OCI-LY3 (cell line): ENCODE results near the gene MTIF3.
A peak's percentile ranks its signal among the peaks of the same experiment; 100 is the strongest.

Experiments used
- H2AFZ ChIP-seq: fragments of 200-600, 300-600 bp; shearing (Covaris generic); 2 replicates; pipeline ENCODE4 v1.6.0; 2014; ENCODE audit warnings: antibody characterized with exemption, low read depth, low read length
- H3K27ac ChIP-seq: fragments of 200-600, 300-600 bp; sonication (generic); 2 replicates; pipeline ENCODE4 v1.5.1; 2014; ENCODE audit warnings: mild to moderate bottlenecking, low read length, moderate library complexity, mixed read lengths
- H3K27me3 ChIP-seq: fragments of 200-600, 300-600 bp; sonication (generic); 2 replicates; pipeline ENCODE4 v1.6.1; 2014; ENCODE audit warnings: low read depth, low read length, mixed read lengths
- H3K36me3 ChIP-seq: fragments of 200-600, 300-600 bp; sonication (generic); replicated peaks from 2 replicates; pipeline ENCODE3; 2014; ENCODE audit warnings: low read depth, low read length, mixed read lengths
- H3K4me1 ChIP-seq: fragments of 300-600, 200-600 bp; sonication (generic); 2 replicates; pipeline ENCODE4 v1.6.1; 2014; ENCODE audit warnings: low read length, mixed read lengths
- H3K4me2 ChIP-seq: fragments of 200-600, 300-600 bp; sonication (generic); 2 replicates; pipeline ENCODE4 v1.6.1; 2014; ENCODE audit warnings: low read length, mixed read lengths
- H3K4me3 ChIP-seq: fragments of 300-600, 200-600 bp; sonication (generic); 2 replicates; pipeline ENCODE4 v1.5.1; 2014; ENCODE audit warnings: antibody characterized with exemption, mild to moderate bottlenecking, low read length, moderate library complexity
- H3K79me2 ChIP-seq: fragments of 300-600, 200-600 bp; shearing (Covaris generic); 2 replicates; pipeline ENCODE4 v1.6.1; 2014; ENCODE audit warnings: mild to moderate bottlenecking, low read length, mixed read lengths
- H3K9ac ChIP-seq: fragments of 300-600, 200-600 bp; shearing (Covaris generic); 2 replicates; pipeline ENCODE4 v1.6.0; 2014; ENCODE audit warnings: mild to moderate bottlenecking, low read length, moderate library complexity
- H3K9me3 ChIP-seq: fragments of 200-600, 300-600 bp; shearing (Covaris generic); 2 replicates; pipeline ENCODE4 v1.6.1; 2014; ENCODE audit warnings: low read length, mixed read lengths; ENCODE audit not compliant: insufficient read depth
- H4K20me1 ChIP-seq: fragments of 200-600, 300-600 bp; sonication (generic); 2 replicates; pipeline ENCODE4 v1.6.1; 2016; ENCODE audit warnings: low read length, mixed read lengths; ENCODE audit not compliant: insufficient read depth
- EZH2phosphoT487 ChIP-seq: fragments of 200-600 bp; shearing (Covaris generic); IDR thresholded peaks from 2 replicates; pipeline ENCODE4 v1.6.1; 2018; ENCODE audit warnings: antibody characterized with exemption, mixed run types, low read depth
- TF ChIP-seq, protein P1 (sequence below): fragments of 200-600, 300-600 bp; sonication (generic); IDR thresholded peaks from 2 replicates; pipeline ENCODE4 v1.5.1; 2014; ENCODE audit warnings: antibody characterized with exemption, low read length, low read depth

MTIF3 gene

DNA sequence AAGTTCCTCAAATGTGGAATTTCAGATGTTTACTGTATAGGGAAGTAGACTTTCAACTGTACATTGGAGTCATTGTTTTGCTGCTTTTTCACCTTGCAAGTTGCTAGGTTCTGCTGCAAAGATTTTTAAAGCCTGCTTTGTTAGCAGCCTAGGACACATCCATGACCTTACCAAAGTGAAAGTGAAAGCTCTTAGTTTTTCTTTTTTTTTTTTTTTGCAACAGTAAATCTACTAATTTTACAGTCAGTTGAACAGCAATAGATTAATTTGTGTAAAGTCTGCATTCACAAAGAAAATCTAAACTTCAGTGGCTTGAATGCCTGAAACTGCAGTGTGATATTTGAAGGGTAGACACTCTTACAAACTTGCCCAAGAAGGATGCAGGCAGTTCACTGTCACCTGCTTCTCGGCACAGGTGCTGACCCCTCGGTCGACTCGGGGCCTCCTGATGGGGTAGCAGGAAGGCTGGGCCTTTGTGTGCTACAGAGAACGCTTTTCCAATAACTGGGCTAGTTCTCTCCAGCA, 5.0 kb upstream of the MTIF3 start:
- Histone ChIP-seq H3K9ac (peak overlapping the region; percentile 71), H3K27ac (peak overlapping the region; percentile 80), H4K20me1 (no peaks in the 10 kb centered on the region), H3K27me3 (no peaks in the 10 kb centered on the region), H3K36me3 (no peaks in the 10 kb centered on the region), H3K4me2 (peak overlapping the region; percentile 97), H3K9me3 (no peaks in the 10 kb centered on the region), H3K79me2 (no peaks in the 10 kb centered on the region), H3K4me1 (peaks cover 48% of the 10 kb centered on the region), H3K4me3 (peak overlapping the region; percentile 72), H2AFZ (peak overlapping the region; percentile 95)
- TF ChIP-seq EZH2phosphoT487: no peak
- TF ChIP-seq, protein P1, sequence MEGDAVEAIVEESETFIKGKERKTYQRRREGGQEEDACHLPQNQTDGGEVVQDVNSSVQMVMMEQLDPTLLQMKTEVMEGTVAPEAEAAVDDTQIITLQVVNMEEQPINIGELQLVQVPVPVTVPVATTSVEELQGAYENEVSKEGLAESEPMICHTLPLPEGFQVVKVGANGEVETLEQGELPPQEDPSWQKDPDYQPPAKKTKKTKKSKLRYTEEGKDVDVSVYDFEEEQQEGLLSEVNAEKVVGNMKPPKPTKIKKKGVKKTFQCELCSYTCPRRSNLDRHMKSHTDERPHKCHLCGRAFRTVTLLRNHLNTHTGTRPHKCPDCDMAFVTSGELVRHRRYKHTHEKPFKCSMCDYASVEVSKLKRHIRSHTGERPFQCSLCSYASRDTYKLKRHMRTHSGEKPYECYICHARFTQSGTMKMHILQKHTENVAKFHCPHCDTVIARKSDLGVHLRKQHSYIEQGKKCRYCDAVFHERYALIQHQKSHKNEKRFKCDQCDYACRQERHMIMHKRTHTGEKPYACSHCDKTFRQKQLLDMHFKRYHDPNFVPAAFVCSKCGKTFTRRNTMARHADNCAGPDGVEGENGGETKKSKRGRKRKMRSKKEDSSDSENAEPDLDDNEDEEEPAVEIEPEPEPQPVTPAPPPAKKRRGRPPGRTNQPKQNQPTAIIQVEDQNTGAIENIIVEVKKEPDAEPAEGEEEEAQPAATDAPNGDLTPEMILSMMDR: no peak

DNA sequence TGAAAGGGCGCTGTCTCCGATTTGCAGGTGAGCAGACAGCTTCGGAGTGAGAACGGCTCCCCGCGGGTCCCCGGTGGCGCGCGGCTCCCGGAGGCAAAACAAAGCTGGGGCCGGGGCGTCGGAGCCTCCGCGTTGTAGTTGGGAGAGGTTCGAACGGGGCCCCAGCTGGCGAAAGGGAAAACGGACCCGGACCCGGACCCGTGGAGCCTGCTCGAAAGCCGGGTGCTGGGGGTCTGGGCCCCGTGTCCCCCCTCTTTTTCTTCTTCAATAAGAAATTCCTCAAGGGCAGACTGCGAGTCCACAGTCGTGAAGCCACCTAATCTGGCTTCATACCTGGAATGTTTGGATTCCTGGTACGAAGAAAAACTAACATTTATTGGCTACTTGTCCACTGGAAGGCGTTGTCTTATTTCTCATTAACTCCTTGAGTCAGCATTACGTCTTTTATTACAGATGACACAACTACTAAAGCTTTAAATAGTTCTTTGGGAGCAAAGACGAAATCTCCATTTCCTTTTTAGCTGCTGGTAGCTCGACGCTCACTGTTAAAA, 632 bp upstream of the MTIF3 start:
- peaks cover 38% of the 10 kb centered on the region for H3K79me2 ChIP-seq
- H3K27ac ChIP-seq: peak overlapping the region; percentile 92

DNA sequence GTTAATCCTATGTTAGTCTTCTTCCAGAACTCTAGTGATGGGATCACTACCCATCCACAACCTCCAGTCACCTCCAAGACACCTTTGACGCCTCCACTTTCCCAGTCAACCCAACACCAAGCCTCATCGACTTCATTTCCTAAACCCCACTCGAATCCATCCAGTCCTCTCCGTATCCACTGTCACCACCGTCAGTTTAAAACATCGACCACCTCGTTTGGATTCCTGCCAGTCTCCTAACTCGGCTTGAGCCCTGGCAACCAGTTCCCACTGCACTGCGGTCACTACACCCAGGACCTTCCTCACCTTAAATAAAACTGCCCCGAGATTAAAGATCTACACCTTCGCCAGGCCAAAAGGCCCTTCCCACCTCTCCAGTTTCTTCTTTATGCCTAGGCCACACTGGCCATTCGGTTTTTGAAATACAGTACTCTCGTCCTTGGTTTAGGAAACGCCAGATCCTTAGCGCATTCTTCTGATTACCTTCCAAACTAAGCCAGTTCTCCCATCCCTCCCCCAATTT, 1.2 kb downstream of the MTIF3 start:
- TF ChIP-seq EZH2phosphoT487: no peak
- TF ChIP-seq, protein P1: no peak
- H4K20me1 ChIP-seq: no peaks in the 10 kb centered on the region
- H3K4me1 ChIP-seq: peaks cover 55% of the 10 kb centered on the region
- H3K4me3 ChIP-seq: peak overlapping the region; percentile 80
- H3K27ac ChIP-seq: peak overlapping the region; percentile 92
- H3K9me3 ChIP-seq: no peaks in the 10 kb centered on the region
- peaks cover 18% of the 10 kb centered on the region for H3K36me3 ChIP-seq
- peak overlapping the region; percentile 95 for H3K9ac ChIP-seq
- H3K79me2 ChIP-seq: peaks cover 54% of the 10 kb centered on the region
- no peaks in the 10 kb centered on the region for H3K27me3 ChIP-seq
- H2AFZ ChIP-seq: no peak overlapping the region
- peak overlapping the region; percentile 95 for H3K4me2 ChIP-seq

More for the DNA sequence above, 632 bp upstream of the MTIF3 start:
- no peaks in the 10 kb centered on the region for H3K27me3 ChIP-seq
- TF ChIP-seq, protein P1: peak; percentile 17; the same call in 1 of the 2 replicates
- TF ChIP-seq EZH2phosphoT487: no peak
- no peaks in the 10 kb centered on the region for H4K20me1 ChIP-seq
- no peak overlapping the region for H2AFZ ChIP-seq
- H3K9ac ChIP-seq: peak overlapping the region; percentile 95
- no peaks in the 10 kb centered on the region for H3K9me3 ChIP-seq
- H3K4me3 ChIP-seq: peak overlapping the region; percentile 80
- H3K4me1 ChIP-seq: peaks cover 64% of the 10 kb centered on the region
- peak overlapping the region; percentile 95 for H3K4me2 ChIP-seq
- H3K36me3 ChIP-seq: peaks cover 7% of the 10 kb centered on the region

DNA sequence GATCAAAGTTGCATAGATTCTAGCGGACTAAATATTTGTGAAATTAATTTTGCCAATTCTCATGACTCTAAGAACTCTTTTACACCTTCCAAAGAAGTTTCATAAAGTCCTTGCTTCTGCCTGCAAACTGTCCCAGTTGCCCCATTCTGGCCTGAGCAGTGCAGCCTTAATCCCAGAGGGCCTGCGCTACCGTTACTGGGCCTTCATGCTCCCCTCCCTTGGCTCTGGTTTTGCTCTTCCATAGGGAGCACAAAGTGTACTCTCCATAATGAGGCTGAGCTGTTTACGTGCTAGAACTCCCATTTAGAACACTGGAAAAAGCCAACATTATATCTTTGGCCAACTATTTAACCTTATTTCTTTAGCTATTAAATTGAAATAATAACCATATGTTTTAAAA, 2.1 kb downstream of the MTIF3 start:
- H3K4me1 ChIP-seq: peaks cover 49% of the 10 kb centered on the region

More for the DNA sequence above, 2.1 kb downstream of the MTIF3 start:
- H3K4me2 ChIP-seq: peak overlapping the region; percentile 95
- no peak for TF ChIP-seq EZH2phosphoT487
- TF ChIP-seq, protein P1: no peak
- H3K27me3 ChIP-seq: no peaks in the 10 kb centered on the region
- H3K4me3 ChIP-seq: peak overlapping the region; percentile 80
- peaks cover 18% of the 10 kb centered on the region for H3K36me3 ChIP-seq
- H4K20me1 ChIP-seq: no peaks in the 10 kb centered on the region
- peaks cover 55% of the 10 kb centered on the region for H3K79me2 ChIP-seq
- H3K27ac ChIP-seq: peak overlapping the region; percentile 92
- peak overlapping the region; percentile 95 for H3K9ac ChIP-seq
- H3K9me3 ChIP-seq: no peaks in the 10 kb centered on the region
- no peak overlapping the region for H2AFZ ChIP-seq
